Left hindlimb (tissue), 1 donor: ENCODE data around the gene PPCS.

Source experiments
- DNase-seq: peaks from one replicate; pipeline ENCODE4 v3.0.0-alpha.2; 2018

PPCS gene

GRCh38 chr1:42456010-42456753, at the start of gene PPCS, which contains the start of gene ZMYND12:
Gene PPCS (plus strand): TSS chr1:42456543. CDS start chr1:42456566, 23 bp downstream.
Gene ZMYND12 (minus strand): TSS chr1:42456022. CDS start chr1:42455997, 25 bp downstream.
- DNase-seq, result peak; percentile 91

GRCh38 chr1:42414551-42415496, 41.5 kb upstream of the PPCS start:
- no peak for DNase-seq

- DNase-seq, result peak; percentile 76
These were observed 39.2 kb upstream of the PPCS start for GRCh38 chr1:42417166-42417565.

GRCh38 chr1:42418516-42418915, 37.8 kb upstream of the PPCS start:
- no peak for DNase-seq

GRCh38 chr1:42419126-42419821, 37.1 kb upstream of the PPCS start:
- DNase-seq, result peak; percentile 89

- DNase-seq, result no peak
These were observed 36.2 kb upstream of the PPCS start for GRCh38 chr1:42420121-42420520.

- peak; percentile 91 for DNase-seq
These were observed 35.3 kb upstream of the PPCS start for GRCh38 chr1:42420911-42421585.

- no peak for DNase-seq
These were observed 33.6 kb upstream of the PPCS start for GRCh38 chr1:42422737-42423136.

GRCh38 chr1:42423681-42424080, 32.7 kb upstream of the PPCS start:
- DNase-seq, result no peak

GRCh38 chr1:42424201-42424600, 32.1 kb upstream of the PPCS start:
- DNase-seq, result no peak

- DNase-seq, result no peak
These were observed 29.1 kb upstream of the PPCS start for GRCh38 chr1:42427240-42427639.

GRCh38 chr1:42429603-42430002, 26.7 kb upstream of the PPCS start:
- DNase-seq, result no peak

- no peak for DNase-seq
These were observed 25.8 kb upstream of the PPCS start for GRCh38 chr1:42430286-42431135.

GRCh38 chr1:42431514-42431913, 24.8 kb upstream of the PPCS start:
- no peak for DNase-seq

GRCh38 chr1:42432714-42433113, 23.6 kb upstream of the PPCS start:
- no peak for DNase-seq

- DNase-seq, result no peak
These were observed 23.0 kb upstream of the PPCS start for GRCh38 chr1:42433369-42433768.

- no peak for DNase-seq
These were observed 22.0 kb upstream of the PPCS start for GRCh38 chr1:42434340-42434739.

GRCh38 chr1:42439940-42440339, 16.4 kb upstream of the PPCS start:
- DNase-seq, result no peak

- DNase-seq, result no peak
These were observed 13.7 kb upstream of the PPCS start for GRCh38 chr1:42442662-42443061.

GRCh38 chr1:42449256-42449655, 7.1 kb upstream of the PPCS start:
- no peak for DNase-seq

GRCh38 chr1:42450061-42450460, 6.3 kb upstream of the PPCS start:
- DNase-seq, result no peak

GRCh38 chr1:42453386-42453785, 3.0 kb upstream of the PPCS start:
- DNase-seq, result no peak
